ENCODE results near the gene LRRC43. TPM values are rescaled to one million over a fixed set of nuclear protein-coding genes. Genes with fewer than 3 reads are reported as not detected.

LRRC43 gene
- total RNA-seq, 1 experiment from 2014 or later, result 0.22 TPM

GRCh38 chr12:122155705-122156104, 27.2 kb upstream of the LRRC43 start (continued):
- TF ChIP-seq PRDM15 (CRISPR knock-in tag; IDR thresholded peaks at IDR 0.05), result no peak
- no peak for TF ChIP-seq TEAD4 (CRISPR knock-in tag; IDR thresholded peaks at IDR 0.05)
- no peak for TF ChIP-seq ATF3 (CRISPR knock-in tag; conservative IDR thresholded peaks at IDR 0.05)
- TF ChIP-seq TEAD1 (CRISPR knock-in tag; IDR thresholded peaks at IDR 0.05), result no peak
- TF ChIP-seq ZNF396 (CRISPR knock-in tag; IDR thresholded peaks at IDR 0.05; ENCODE audit: borderline replicate concordance), result no peak
- no peak for TF ChIP-seq CREM (CRISPR knock-in tag; IDR thresholded peaks at IDR 0.05)

GRCh38 chr12:122158700-122159285, 24.1 kb upstream of the LRRC43 start:
- ChIA-PET POLR2A (no interaction called here), CTCF (interaction anchor here (0.5 to 1.7 kb wide), 5 partner anchors 9 to 431 kb away, joined by 3 to 8 read pairs (median 3); no protein-coding TSS in a partner anchor)
- Mint-ChIP-seq H3K4me1 (peaks cover 8% of the 10 kb centered on the region), H3K27ac (no peak overlapping the region), H3K36me3 (no peaks in the 10 kb centered on the region), H3K4me3 (no peak overlapping the region), H3K9me3 (no peaks in the 10 kb centered on the region), H3K27me3 (ENCODE audit: low read depth) (no peaks in the 10 kb centered on the region)
- TF ChIP-seq ZNF263 (CRISPR knock-in tag; IDR thresholded peaks at IDR 0.05; ENCODE audit: low read depth) (no peak), FOXK1 (CRISPR knock-in tag; IDR thresholded peaks at IDR 0.05) (no peak), SMAD3 (CRISPR knock-in tag; IDR thresholded peaks at IDR 0.05; ENCODE audit: borderline replicate concordance) (no peak), CDX4 (CRISPR knock-in tag; IDR thresholded peaks at IDR 0.05; ENCODE audit: borderline replicate concordance) (no peak), ZNF423 (CRISPR knock-in tag; IDR thresholded peaks at IDR 0.05) (no peak), ZNF138 (CRISPR knock-in tag; conservative IDR thresholded peaks at IDR 0.05) (no peak), CTCF (IDR thresholded peaks at IDR 0.05) (no peak), HMGA2 (CRISPR knock-in tag; IDR thresholded peaks at IDR 0.05) (no peak), ELF4 (CRISPR knock-in tag; IDR thresholded peaks at IDR 0.05; ENCODE audit: low read depth) (no peak), JAZF1 (CRISPR knock-in tag; IDR thresholded peaks at IDR 0.05) (no peak), RORB (CRISPR knock-in tag; IDR thresholded peaks at IDR 0.05) (no peak), JUN (CRISPR knock-in tag; IDR thresholded peaks at IDR 0.05) (no peak), ZNF416 (CRISPR knock-in tag; IDR thresholded peaks at IDR 0.05) (no peak), SMAD4 (CRISPR knock-in tag; IDR thresholded peaks at IDR 0.05) (no peak), TP53 (CRISPR knock-in tag; IDR thresholded peaks at IDR 0.05) (no peak), GRHL2 (CRISPR knock-in tag; IDR thresholded peaks at IDR 0.05; ENCODE audit: insufficient replicate concordance, severe bottlenecking) (no peak), KAT7 (CRISPR knock-in tag; IDR thresholded peaks at IDR 0.05; ENCODE audit: borderline replicate concordance) (no peak), TEAD1 (CRISPR knock-in tag; IDR thresholded peaks at IDR 0.05) (no peak), ZNF219 (CRISPR knock-in tag; IDR thresholded peaks at IDR 0.05; ENCODE audit: borderline replicate concordance) (no peak), ESRRA (CRISPR knock-in tag; IDR thresholded peaks at IDR 0.05; ENCODE audit: borderline replicate concordance) (no peak)
- no peak for DNase-seq (ENCODE audit: low spot score)
- ATAC-seq, result no peak
